SK-N-SH (cell line): ENCODE data around the gene TNNT3. TPM values are rescaled to one million over a fixed set of nuclear protein-coding genes. Genes with fewer than 3 reads are reported as not detected.

Experiments
- CTCF ChIA-PET: fragments of 300-600, 350-600 bp; formaldehyde crosslinking; extraction: SDS; loops from one replicate; lab custom pipeline; 2021; lab: Yijun Ruan, JAX
- POLR2A ChIA-PET: fragments of 350-600 bp; sonication (Branson Sonifier 250); formaldehyde crosslinking; extraction: SDS; loops from one replicate; lab custom pipeline; 2020; ENCODE audit warnings: antibody characterized with exemption, inconsistent platforms; lab: Yijun Ruan, JAX
- DNase-seq: peaks from one replicate; pipeline ENCODE4 v3.0.0; 2012
- H2AFZ ChIP-seq: fragments of 200-600 bp; sonication (generic); 2 replicates; pipeline ENCODE4 v1.8.1; 2016; ENCODE audit warnings: antibody characterized with exemption, mild to moderate bottlenecking, low read depth
- H3F3A ChIP-seq: fragments of 200-600 bp; sonication (generic); replicated peaks from 2 replicates; pipeline ENCODE3; 2016; ENCODE audit warnings: antibody characterized with exemption, mild to moderate bottlenecking; ENCODE audit not compliant: insufficient read depth
- H3K27ac ChIP-seq, 2 experiments: fragments of 200-500 bp in 1 of 2; fragments of 200-600 bp in 1 of 2; sonication (Bioruptor generic) in 1 of 2; sonication (generic), shearing (Covaris generic) in 1 of 2; 2 replicates each; pipeline versions ENCODE4 v1.5.1 to v1.6.1; 2014 to 2016; ENCODE audit warnings: low read depth in 2 of 2, inconsistent platforms in 1 of 2, low read length in 1 of 2, mild to moderate bottlenecking in 1 of 2, mixed read lengths in 1 of 2
- H3K27me3 ChIP-seq: fragments of 200-600 bp; sonication (generic), shearing (Covaris generic); 2 replicates; pipeline ENCODE4 v1.6.1; 2016; ENCODE audit warnings: mixed run types; ENCODE audit not compliant: insufficient read depth
- H3K36me3 ChIP-seq, 2 experiments: fragments of 200-500 bp in 1 of 2; fragments of 200-600 bp in 1 of 2; sonication (Bioruptor generic) in 1 of 2; sonication (generic) in 1 of 2; replicated peaks in 1 of 2; 2 replicates each; pipeline versions ENCODE3 to v1.5.1; 2014 to 2016; ENCODE audit warnings: low read length in 1 of 2, mild to moderate bottlenecking in 1 of 2; ENCODE audit not compliant: insufficient read depth in 2 of 2, control insufficient read depth in 1 of 2
- H3K4me1 ChIP-seq, 2 experiments: fragments of 200-500 bp in 1 of 2; fragments of 200-600 bp in 1 of 2; sonication (Bioruptor generic) in 1 of 2; sonication (generic), shearing (Covaris generic) in 1 of 2; 2 replicates each; pipeline versions ENCODE4 v1.5.1 to v1.6.1; 2014 to 2016; ENCODE audit warnings: low read depth in 1 of 2, low read length in 1 of 2, mixed run types in 1 of 2; ENCODE audit not compliant: insufficient read depth in 2 of 2, control insufficient read depth in 1 of 2
- H3K4me2 ChIP-seq: fragments of 200-600 bp; sonication (generic), shearing (Covaris generic); 2 replicates; pipeline ENCODE4 v1.6.1; 2017; ENCODE audit warnings: mixed run types
- H3K4me3 ChIP-seq, 2 experiments: fragments of 200-500 bp in 1 of 2; fragments of 200-600 bp in 1 of 2; sonication (Bioruptor generic) in 1 of 2; sonication (generic), shearing (Covaris generic) in 1 of 2; 2 replicates each; pipeline versions ENCODE4 v1.5.1 to v1.8.1; 2014 to 2016; ENCODE audit warnings: low read depth in 2 of 2, inconsistent platforms in 1 of 2, low read length in 1 of 2, mild to moderate bottlenecking in 1 of 2, mixed read lengths in 1 of 2, moderate library complexity in 1 of 2
- H3K79me2 ChIP-seq: fragments of 200-600 bp; sonication (generic); 2 replicates; pipeline ENCODE4 v1.8.1; 2017; ENCODE audit warnings: mild to moderate bottlenecking; ENCODE audit not compliant: insufficient read depth
- H3K9ac ChIP-seq: fragments of 200-600 bp; sonication (generic); 2 replicates; pipeline ENCODE4 v1.6.1; 2017; ENCODE audit warnings: mixed run types
- H3K9me2 ChIP-seq: fragments of 200-600 bp; sonication (generic); 2 replicates; pipeline ENCODE4 v1.6.1; 2017; ENCODE audit warnings: mixed run types
- H3K9me3 ChIP-seq: fragments of 200-600 bp; sonication (generic); 2 replicates; pipeline ENCODE4 v1.6.1; 2017; ENCODE audit warnings: mixed run types, mild to moderate bottlenecking, moderate library complexity
- H4K20me1 ChIP-seq: fragments of 200-600 bp; sonication (generic); 2 replicates; pipeline ENCODE4 v1.6.1; 2017; ENCODE audit warnings: mild to moderate bottlenecking, mixed run types; ENCODE audit not compliant: insufficient read depth
- CTCF ChIP-seq: fragments of 200-600 bp; sonication (generic); IDR thresholded peaks from 2 replicates; pipeline ENCODE4 v1.6.1; 2017; ENCODE audit warnings: antibody characterized with exemption, mild to moderate bottlenecking, moderate library complexity
- EZH2phosphoT487 ChIP-seq: fragments of 200-600 bp; sonication (generic); IDR thresholded peaks from 2 replicates; pipeline ENCODE4 v1.6.1; 2017; ENCODE audit warnings: low read depth, mixed run types, mild to moderate bottlenecking, antibody characterized with exemption, moderate library complexity, borderline replicate concordance
- FOXM1 ChIP-seq: IDR thresholded peaks from 2 replicates; pipeline ENCODE4 v1.4.0; 2012; ENCODE audit warnings: low read depth, mild to moderate bottlenecking
- NFIC ChIP-seq: IDR thresholded peaks from 2 replicates; pipeline ENCODE4 v1.4.0; 2012; ENCODE audit warnings: borderline replicate concordance
- POLR2AphosphoS5 ChIP-seq: IDR thresholded peaks from 2 replicates; pipeline ENCODE4 v1.6.1; 2012; ENCODE audit warnings: low read depth, low read length
- RAD21 ChIP-seq: IDR thresholded peaks from 2 replicates; pipeline ENCODE4 v1.6.1; 2012; ENCODE audit warnings: mild to moderate bottlenecking, low read length
- RCOR1 ChIP-seq: fragments of 150-350 bp; IDR thresholded peaks from 2 replicates; pipeline ENCODE4 v1.6.1; 2017; ENCODE audit warnings: antibody characterized with exemption, low read length
- USF2 ChIP-seq: fragments of 150-350 bp; IDR thresholded peaks from 2 replicates; pipeline ENCODE4 v1.6.1; 2017; ENCODE audit warnings: antibody characterized with exemption, low read length, low read depth, borderline replicate concordance
- WGBS: methylation state at CpG from one replicate; pipeline ENCODE4 v1.1.6; 2017; ENCODE audit warnings: low lambda C conversion rate; 5-methylcytosine and 5-hydroxymethylcytosine counted together
- polyA plus RNA-seq, 3 experiments: library from polyadenylated mRNA; depleted of rRNA; stranded (reverse); fragments of >200 nt; gene quantifications; 2 replicates each; pipeline ENCODE4 v1.2.3, GENCODE V29; 2012

The TNNT3 gene
- polyA plus RNA-seq, 1 of the 3 experiments (the other 2 are of a cell fraction): not detected

GRCh38 chr11:1916986-1917522 lies 2.4 kb upstream of the TNNT3 start:
- H3K27me3 ChIP-seq: no peaks in the 10 kb centered on the region
- no peaks in the 10 kb centered on the region for H4K20me1 ChIP-seq
- no peak overlapping the region for H2AFZ ChIP-seq
- no peak overlapping the region for H3K9ac ChIP-seq
- no peaks in the 10 kb centered on the region for H3K9me3 ChIP-seq
- TF ChIP-seq RCOR1 (no peak), RAD21 (no peak), NFIC (no peak), FOXM1 (no peak)
- no peaks in the 10 kb centered on the region for H3K36me3 ChIP-seq
- H3K4me1 ChIP-seq: peaks cover 0 to 17% of the 10 kb centered on the region in 2 experiments; a peak in 1 of 4 replicates
- ChIA-PET POLR2A (interaction anchor here (1.3 kb wide), 1 partner anchor 63 kb away, joined by 3 read pairs; no protein-coding TSS in a partner anchor), CTCF (interaction anchor here (0.9 to 2.8 kb wide), 6 partner anchors 21 to 234 kb away, joined by 3 to 24 read pairs (median 8); no protein-coding TSS in a partner anchor)
- no peak overlapping the region for H3K4me3 ChIP-seq
- no peak for DNase-seq
- H3K79me2 ChIP-seq: no peaks in the 10 kb centered on the region
- H3F3A ChIP-seq: no peaks in the 10 kb centered on the region
- H3K9me2 ChIP-seq: no peaks in the 10 kb centered on the region
- 71% methylated on average over 5 of the region's 8 CpGs for WGBS
- no peak overlapping the region for H3K27ac ChIP-seq
- H3K4me2 ChIP-seq: no peak overlapping the region

- Histone ChIP-seq H3K79me2 (no peaks in the 10 kb centered on the region), H3K9ac (no peak overlapping the region), H3K27ac (no peak overlapping the region), H3K4me1 (peaks cover 0 to 21% of the 10 kb centered on the region in 2 experiments; a peak in 1 of 4 replicates), H3K27me3 (no peaks in the 10 kb centered on the region), H3K4me3 (no peak overlapping the region), H3K4me2 (no peak overlapping the region), H3K9me3 (no peaks in the 10 kb centered on the region), H3K36me3 (no peaks in the 10 kb centered on the region), H2AFZ (no peak overlapping the region), H3F3A (no peaks in the 10 kb centered on the region), H4K20me1 (no peaks in the 10 kb centered on the region), H3K9me2 (no peaks in the 10 kb centered on the region)
- CTCF ChIA-PET: interaction anchor here (0.9 to 2.8 kb wide), 7 partner anchors 17 to 234 kb away, joined by 3 to 24 read pairs (median 7); no protein-coding TSS in a partner anchor
- TF ChIP-seq EZH2phosphoT487 (no peak), POLR2AphosphoS5 (no peak), CTCF (peak; percentile 41; the same call in 1 of the 2 replicates), USF2 (no peak)
- WGBS: 100% methylated on average over 1 of the region's 34 CpGs
- peak; percentile 59 for DNase-seq
- POLR2A ChIA-PET: interaction anchor here (1.3 kb wide), 1 partner anchor 63 kb away, joined by 3 read pairs; no protein-coding TSS in a partner anchor
These were observed 1.7 kb upstream of the TNNT3 start for GRCh38 chr11:1917523-1918435.
